HCT116 (cell line): ENCODE results near the gene LRRTM2.

ENCODE experiments used
- EGR1 ChIP-seq: IDR thresholded peaks from 2 replicates; pipeline ENCODE4 v1.6.1; 2012; ENCODE audit warnings: low read depth
- EZH2 ChIP-seq: fragments of 200-600 bp; sonication (generic); IDR thresholded peaks from 2 replicates; pipeline ENCODE4 v1.6.1; 2017; ENCODE audit warnings: antibody characterized with exemption, mixed run types
- JUND ChIP-seq: IDR thresholded peaks from 2 replicates; pipeline ENCODE4 v1.6.1; 2012
- POLR2A ChIP-seq: IDR thresholded peaks from 2 replicates; pipeline ENCODE4 v1.7.0; 2011; ENCODE audit warnings: borderline replicate concordance; ENCODE audit not compliant: insufficient read depth, insufficient read length; ENCODE audit errors: extremely low read depth
- POLR2AphosphoS5 ChIP-seq: IDR thresholded peaks from 2 replicates; pipeline ENCODE4 v1.6.1; 2011; ENCODE audit warnings: mild to moderate bottlenecking, low read depth, low read length, moderate library complexity
- RAD21 ChIP-seq: IDR thresholded peaks from 2 replicates; pipeline ENCODE4 v1.6.1; 2012; ENCODE audit warnings: low read depth, mild to moderate bottlenecking
- SRF ChIP-seq: IDR thresholded peaks from 2 replicates; pipeline ENCODE4 v1.6.1; 2012; ENCODE audit warnings: low read depth
- YY1 ChIP-seq: IDR thresholded peaks from 2 replicates; pipeline ENCODE4 v1.6.1; 2011; ENCODE audit warnings: low read length, low read depth, moderate library complexity, mild to moderate bottlenecking; ENCODE audit not compliant: insufficient replicate concordance; ENCODE audit errors: extremely low read depth
- TF ChIP-seq, protein P1 (sequence below), 3 experiments: fragments of 200-600 bp in 1 of 3; sonication (generic) in 1 of 3; IDR thresholded peaks in 2 of 3; conservative IDR thresholded peaks in 1 of 3; 2 replicates each; pipeline ENCODE4 v1.5.1; 2012 to 2017; ENCODE audit warnings: low read depth in 2 of 3, low read length in 2 of 3, antibody characterized with exemption in 1 of 3, borderline replicate concordance in 1 of 3, control low read depth in 1 of 3, mild to moderate bottlenecking in 1 of 3, mixed read lengths in 1 of 3, mixed run types in 1 of 3, moderate library complexity in 1 of 3; ENCODE audit not compliant: insufficient read depth in 1 of 3
- TF ChIP-seq, protein P2 (sequence below): IDR thresholded peaks from 2 replicates; pipeline ENCODE4 v1.6.1; 2012
- TF ChIP-seq, protein P3 (sequence below): IDR thresholded peaks from 2 replicates; pipeline ENCODE4 v1.6.1; 2011; ENCODE audit warnings: mild to moderate bottlenecking, low read length, moderate library complexity; ENCODE audit not compliant: insufficient replicate concordance; ENCODE audit errors: extremely low read depth

DNA sequence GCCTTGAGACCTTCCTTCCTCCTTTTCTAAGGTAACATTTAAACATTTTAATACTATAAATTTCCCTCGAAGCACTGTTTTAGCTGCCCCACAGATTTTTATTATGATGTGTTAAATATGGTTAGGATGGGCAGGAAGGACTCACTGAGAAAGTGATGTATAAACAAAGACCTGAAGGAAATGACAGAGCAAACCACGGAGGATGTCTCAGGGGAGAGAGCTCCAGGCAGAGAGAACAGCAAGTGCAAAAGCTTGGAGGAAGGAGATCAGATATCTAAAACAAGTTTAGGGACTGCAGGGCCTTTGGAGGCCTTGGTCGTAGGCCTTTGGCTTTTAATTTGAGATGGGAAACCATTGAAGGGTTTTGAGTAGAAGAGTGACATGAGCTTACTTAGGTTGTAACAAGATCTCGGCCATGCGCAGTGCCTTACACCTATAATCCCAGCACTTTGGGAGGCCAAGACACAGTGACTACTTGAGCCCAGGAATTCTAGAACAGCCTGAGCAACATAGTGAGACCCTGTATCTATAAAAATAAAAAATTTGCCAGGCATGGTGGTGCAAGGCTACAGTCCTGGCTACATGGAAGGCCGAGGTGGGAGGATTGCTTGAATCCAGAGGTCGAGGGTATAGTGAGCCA lies 35.5 kb upstream of the LRRTM2 start:
- TF ChIP-seq EZH2 (no peak), YY1 (no peak), SRF (no peak), JUND (no peak), EGR1 (no peak), POLR2AphosphoS5 (no peak), POLR2A (no peak), RAD21 (no peak)
- TF ChIP-seq, protein P1, sequence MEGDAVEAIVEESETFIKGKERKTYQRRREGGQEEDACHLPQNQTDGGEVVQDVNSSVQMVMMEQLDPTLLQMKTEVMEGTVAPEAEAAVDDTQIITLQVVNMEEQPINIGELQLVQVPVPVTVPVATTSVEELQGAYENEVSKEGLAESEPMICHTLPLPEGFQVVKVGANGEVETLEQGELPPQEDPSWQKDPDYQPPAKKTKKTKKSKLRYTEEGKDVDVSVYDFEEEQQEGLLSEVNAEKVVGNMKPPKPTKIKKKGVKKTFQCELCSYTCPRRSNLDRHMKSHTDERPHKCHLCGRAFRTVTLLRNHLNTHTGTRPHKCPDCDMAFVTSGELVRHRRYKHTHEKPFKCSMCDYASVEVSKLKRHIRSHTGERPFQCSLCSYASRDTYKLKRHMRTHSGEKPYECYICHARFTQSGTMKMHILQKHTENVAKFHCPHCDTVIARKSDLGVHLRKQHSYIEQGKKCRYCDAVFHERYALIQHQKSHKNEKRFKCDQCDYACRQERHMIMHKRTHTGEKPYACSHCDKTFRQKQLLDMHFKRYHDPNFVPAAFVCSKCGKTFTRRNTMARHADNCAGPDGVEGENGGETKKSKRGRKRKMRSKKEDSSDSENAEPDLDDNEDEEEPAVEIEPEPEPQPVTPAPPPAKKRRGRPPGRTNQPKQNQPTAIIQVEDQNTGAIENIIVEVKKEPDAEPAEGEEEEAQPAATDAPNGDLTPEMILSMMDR (IDR thresholded peaks at IDR 0.05 in 2 of 3, conservative IDR thresholded peaks at IDR 0.05 in 1 of 3; ENCODE audit: borderline replicate concordance in 1 of 3, insufficient read depth in 1 of 3, low read depth in 2 of 3, low read length in 2 of 3), result no peak
- TF ChIP-seq, protein P2, sequence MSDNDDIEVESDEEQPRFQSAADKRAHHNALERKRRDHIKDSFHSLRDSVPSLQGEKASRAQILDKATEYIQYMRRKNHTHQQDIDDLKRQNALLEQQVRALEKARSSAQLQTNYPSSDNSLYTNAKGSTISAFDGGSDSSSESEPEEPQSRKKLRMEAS, result no peak
- TF ChIP-seq, protein P3, sequence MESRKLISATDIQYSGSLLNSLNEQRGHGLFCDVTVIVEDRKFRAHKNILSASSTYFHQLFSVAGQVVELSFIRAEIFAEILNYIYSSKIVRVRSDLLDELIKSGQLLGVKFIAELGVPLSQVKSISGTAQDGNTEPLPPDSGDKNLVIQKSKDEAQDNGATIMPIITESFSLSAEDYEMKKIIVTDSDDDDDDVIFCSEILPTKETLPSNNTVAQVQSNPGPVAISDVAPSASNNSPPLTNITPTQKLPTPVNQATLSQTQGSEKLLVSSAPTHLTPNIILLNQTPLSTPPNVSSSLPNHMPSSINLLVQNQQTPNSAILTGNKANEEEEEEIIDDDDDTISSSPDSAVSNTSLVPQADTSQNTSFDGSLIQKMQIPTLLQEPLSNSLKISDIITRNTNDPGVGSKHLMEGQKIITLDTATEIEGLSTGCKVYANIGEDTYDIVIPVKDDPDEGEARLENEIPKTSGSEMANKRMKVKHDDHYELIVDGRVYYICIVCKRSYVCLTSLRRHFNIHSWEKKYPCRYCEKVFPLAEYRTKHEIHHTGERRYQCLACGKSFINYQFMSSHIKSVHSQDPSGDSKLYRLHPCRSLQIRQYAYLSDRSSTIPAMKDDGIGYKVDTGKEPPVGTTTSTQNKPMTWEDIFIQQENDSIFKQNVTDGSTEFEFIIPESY, result no peak
